NCI-H1417 (cell line): ENCODE measurements around the gene AMBRA1.
A peak's percentile ranks its signal among the peaks of the same experiment; 100 is the strongest.
"Not testable (repeated sequence)": the region's sequence is repeated elsewhere in the genome, so short reads cannot be mapped to it uniquely, and the experiment has no call there.

Experiments used
- DNase-seq, 3 experiments: peaks; one replicate each; lab custom pipeline; 2025; lab: John Stamatoyannopoulos, UW

AMBRA1 gene

DNA sequence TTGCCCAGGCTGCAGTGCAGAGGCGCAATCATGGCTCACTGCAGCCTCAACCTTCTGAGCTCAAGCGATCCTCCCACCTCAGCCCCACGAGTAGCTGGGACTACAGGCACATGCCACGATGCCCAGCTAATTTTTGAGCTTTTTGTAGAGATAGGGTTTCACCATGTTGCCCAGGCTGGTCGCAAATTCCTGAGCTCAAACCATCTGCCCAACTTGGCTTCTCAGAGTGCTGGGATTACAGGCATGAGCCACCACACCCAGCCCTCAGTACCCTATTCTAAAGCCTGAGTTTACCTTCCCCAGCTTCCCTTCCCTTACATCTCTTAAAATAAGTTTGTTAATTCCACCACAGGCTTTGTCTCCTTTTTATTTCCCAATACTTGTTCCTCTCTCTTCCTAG lies 59.1 kb downstream of the AMBRA1 start:
- DNase-seq, result no peak

DNA sequence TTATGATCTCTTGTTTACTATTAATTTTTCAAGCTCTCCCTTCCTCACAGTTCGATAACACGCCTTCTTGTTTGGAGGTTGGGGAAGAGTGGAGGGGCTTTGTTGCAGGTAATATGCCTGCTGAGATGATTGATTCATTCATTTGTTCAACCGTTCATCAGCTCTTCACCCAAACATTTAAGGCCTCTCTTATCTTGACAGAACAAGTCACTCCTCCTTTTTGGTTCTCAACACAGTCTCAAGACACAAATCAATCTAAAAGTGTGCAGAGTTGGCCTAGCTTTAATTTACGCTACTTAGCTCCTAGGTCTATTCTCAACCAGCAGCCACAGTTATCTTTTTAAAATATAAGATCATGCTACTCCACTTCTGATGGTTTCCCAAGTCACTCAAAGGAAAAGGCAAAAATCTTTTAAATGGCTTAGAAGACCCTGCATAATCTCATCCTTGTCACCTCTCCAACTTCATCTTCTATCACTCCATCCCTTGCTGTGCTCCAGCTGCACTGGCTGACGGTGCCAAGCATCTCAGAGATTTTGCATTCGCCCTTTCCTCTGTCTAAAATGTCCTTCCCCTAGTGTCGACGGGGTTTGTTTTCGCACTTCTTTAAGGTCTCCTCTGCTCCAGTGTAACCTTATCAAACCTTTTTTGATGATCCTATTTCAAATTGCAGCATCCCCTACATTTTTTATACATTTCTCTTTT lies 60.3 kb downstream of the AMBRA1 start:
- no peak for DNase-seq

DNA sequence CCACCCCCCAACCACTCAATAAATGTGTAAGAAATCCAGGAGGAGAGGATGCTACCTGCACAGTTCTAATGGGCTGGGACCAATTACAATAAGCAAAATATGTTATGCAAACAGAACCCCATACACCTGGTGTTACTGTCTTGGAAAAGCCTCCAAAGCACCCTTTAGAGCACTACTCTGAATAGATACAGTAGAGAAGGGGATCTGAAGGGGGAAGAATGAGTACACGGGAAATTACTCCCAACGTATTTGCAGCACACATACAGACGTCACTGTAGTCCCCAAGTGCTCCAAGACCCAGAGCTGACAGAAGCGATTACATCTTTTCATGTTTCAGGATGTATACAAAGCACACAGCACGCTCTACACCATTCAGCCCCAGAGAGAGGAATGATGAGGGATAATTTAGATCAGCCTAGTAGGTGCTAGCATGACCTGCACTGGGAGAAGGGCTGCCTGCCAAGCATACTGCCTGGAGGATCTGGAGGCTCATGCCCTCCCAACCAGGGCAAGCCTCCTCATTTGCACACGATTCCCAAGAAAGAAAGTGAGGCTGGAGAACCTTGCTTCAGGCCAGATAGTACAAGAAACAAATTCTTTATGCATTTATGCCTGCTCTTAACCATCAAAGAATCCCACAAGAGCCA lies 63.8 kb downstream of the AMBRA1 start:
- DNase-seq, result no peak

DNA sequence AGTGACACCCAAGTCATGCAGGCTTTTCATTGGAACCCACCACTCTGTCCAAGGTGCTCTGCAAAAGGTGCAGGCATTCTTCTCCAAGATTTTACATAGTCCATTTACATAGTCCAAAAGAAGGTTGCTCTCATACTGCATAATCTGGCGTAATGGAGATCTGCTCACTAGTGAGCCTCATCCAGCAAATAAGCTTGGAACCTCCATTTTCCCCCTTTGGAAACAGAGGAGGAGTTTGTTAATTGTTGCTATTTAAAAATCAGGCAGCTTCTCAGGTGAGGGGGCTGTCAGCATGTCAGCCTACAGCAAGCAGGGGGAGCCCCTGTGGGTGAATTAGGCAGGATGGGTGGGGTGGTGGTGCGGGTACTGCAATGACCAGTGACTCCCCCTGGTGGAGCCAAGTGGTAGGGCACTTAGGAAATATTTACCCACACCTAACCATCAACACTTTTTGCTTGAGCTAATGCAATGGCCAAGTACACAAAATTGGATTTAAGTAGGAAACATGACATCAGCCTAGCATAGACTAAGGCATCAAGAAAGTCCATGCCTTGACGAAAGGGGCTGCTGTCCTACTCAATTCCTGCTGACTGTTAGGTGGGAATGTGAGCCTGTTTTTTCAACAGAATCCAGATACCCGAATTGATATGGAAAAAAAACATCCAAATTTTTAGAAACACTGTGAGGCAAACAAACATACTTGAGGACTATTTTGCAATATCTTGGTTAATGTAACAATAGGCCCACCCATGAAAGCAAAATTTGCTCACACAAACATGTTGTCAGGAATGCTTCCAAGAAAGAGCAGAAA lies 64.5 kb downstream of the AMBRA1 start:
- peak; percentile 38 to 73 (median 56) for DNase-seq

DNA sequence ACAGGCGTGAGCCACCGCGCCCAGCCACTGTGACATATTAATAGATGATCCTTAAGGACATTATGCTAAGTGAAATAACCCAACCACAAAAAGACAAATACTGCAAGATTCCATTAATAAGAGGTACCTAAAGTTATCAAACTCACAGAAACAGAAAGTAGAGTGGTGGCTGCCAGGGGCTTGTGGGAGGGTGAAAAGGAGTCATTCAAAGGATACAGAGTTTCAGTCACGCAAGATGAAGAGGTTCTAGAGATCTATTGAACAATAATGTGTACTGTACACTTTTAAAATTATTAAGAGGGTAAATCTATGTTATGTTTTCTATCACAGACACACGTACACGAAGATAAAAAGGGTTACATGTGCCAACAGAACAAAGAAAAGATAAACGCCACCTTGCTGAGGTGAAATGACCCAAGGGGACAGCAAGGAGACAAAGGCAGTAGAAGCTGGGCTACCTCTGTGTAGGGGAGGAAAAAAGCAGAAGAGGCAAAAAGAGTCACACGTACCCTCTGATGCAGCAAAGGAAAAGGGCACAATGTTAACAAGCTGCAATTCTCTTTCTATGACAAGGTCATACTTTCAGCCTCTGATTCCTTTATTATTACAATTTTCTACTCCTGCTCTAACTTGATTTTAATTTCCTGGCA lies 65.3 kb downstream of the AMBRA1 start:
- DNase-seq, result peak in 1 of 3 experiments; percentile 37

DNA sequence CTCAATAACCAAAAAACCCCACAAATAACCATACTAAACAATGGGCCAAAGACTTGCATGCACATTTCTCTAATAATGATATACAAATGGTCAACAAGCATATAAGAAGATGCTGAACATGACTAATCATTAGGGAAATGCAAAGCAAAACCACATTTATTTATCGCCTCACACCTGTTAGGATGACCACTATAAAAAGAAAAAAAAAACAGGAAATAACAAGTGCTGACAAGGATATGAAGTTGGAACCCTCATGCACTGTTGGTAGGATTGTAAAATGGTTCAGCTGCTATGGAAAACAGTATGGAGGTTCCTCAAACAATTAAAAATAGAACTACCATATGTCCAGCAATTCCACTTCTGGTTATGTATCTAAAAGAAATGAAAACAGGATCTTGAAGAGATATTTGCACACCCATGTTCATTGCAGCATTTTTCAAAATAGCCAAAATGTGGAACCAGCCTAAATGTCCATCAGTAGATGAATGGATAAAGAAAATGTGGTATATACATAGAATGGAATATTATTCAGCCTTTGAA lies 66.2 kb downstream of the AMBRA1 start:
- DNase-seq, result no peak

DNA sequence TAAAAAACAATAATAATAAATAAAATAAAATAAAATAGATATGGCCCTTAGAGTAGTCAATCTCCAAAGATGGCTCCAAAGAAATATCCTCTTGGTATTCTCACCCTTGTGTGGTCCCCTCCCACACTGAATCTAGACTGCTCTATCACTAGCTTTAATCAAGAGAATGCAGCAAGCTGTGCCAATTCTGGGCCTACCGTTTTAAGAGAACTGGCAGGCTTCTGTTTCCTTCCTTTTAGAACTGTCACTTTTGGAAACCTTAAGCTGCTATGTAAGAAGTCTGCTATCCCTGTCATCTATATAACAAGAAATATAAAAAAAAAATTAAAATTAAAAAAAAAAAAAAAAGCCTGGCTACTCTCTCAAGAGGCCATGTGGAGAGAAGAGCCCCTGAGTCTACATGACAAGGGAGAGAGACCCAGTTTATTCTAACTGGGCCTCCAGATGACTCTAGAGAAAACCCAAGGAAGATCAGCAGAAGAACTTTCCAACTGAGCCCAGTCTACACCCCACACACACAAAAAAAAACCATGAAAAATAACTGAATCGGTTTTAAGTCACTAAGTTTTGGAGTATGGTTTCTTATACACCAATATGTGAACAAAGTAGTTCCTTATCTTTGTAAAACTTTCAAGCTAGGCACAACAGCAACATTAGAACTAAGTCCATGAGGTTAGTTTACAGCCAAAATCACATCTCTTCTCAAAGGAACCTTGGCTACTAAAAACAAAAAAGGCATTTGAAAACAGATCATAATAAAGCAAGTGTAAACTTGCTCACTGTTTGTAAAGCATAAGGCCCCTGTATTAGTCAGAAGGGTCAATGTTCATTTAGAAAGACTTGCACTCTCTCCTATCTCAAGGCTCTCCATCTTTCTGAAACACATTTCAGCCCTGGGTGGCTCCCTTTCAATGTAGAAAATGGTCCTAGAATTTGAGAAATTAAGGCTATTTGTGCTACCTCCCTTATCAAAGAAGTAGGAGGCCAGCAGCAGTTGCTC lies 67.3 kb downstream of the AMBRA1 start:
- DNase-seq, result no peak

DNA sequence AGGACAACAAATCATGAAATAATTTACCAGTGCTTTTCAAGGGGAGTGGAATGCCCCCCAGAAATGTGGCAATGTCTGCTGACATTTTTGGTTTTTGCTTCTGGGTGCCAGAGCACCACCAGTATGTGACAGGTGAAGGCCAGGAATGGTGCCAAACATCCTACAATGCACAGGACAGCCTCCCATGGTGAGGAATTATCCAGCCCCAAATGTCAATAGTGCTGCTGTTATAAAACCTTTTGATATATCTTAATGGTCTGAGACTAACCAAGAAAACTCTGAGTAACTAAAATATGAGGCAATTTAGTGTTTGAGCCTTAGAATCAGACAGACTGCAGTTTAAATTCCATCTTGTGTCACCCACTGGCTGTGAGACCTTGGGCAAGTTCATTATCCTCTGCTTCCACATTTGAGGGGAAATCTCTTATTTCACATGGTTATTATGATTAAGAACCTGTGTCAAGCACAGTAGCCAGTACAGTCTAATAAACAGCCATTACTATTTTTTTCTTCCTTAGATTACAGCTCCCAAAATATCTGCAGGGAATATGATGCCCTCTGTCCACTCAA lies 69.5 kb downstream of the AMBRA1 start:
- DNase-seq, result no peak

DNA sequence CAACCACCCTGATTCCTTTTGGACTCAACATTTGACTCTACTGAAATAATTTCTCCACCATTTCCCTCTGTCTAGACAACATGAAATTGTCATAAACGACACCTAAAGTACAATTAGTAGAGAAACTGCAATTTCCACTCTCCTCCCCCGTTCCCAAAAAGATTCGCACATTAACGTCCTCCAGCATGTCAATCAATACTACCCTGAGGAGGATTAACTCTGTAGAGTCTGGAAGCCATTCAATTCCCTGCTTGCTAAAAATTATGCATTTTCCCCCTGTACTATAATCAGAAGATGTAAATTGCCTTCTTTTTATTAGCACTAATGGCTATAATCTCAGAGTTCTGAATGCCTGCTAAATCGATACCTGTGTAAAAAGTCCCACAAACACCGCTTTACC lies 70.5 kb downstream of the AMBRA1 start:
- DNase-seq, result no peak

DNA sequence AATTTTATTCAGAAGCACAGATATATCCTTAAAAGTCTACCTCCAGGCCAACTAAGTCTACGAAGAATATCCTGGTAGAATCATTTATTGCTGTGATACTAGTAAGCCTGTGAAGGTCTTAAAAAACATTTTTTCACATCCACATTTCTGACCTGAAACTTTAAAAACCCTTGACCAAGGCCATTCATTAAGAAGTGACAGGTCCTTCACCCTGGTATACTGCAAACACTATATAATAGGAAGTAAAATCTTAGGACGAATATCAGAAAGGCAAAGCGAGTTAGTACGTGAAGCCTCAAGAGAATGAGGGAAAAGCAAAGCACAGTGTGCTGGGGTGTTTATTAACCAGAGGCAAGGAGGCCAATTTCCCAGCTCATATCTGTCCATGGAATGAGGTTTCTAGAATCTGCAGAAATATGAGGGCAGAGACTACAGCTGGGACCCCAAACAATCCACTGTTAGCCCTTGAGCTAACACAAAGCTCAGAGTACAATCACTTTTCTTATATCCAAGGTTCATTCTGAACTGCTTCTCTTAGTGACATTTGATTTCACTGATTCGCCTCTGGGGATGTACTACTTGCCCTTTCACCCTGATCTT lies 71.0 kb downstream of the AMBRA1 start:
- DNase-seq, result no peak

DNA sequence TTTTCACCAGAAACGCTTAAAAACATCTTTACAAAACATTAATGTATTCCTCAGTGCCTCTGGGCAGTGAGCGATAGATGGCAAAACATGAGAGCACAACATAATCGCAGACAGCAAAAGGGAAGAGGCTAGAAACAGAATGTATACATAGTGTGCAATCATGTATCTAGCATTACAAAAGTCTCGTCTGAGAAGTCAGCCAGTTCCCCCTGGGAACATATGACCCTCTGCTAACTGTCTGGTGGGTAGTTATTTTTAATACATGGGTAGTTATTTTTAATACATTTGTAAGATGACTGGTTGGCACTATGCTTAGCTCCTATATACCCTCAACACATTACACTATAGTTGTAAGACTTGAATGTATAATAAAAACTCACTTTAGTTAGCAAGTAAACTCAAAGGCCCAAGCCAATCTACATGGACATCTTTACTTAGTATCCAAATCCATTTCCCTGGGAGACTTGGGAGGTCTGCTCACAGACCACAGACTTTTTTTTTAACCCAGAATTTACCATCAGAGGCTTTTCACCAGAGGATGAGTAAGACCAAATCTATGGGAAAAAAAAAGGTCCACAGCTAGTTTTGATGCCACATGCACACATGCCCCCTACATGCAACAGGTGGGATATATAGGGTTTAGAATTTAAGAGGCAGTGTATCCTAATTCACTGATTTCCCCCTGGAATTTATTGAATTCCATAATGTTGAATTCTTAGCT lies 71.7 kb downstream of the AMBRA1 start:
- DNase-seq, result no peak

DNA sequence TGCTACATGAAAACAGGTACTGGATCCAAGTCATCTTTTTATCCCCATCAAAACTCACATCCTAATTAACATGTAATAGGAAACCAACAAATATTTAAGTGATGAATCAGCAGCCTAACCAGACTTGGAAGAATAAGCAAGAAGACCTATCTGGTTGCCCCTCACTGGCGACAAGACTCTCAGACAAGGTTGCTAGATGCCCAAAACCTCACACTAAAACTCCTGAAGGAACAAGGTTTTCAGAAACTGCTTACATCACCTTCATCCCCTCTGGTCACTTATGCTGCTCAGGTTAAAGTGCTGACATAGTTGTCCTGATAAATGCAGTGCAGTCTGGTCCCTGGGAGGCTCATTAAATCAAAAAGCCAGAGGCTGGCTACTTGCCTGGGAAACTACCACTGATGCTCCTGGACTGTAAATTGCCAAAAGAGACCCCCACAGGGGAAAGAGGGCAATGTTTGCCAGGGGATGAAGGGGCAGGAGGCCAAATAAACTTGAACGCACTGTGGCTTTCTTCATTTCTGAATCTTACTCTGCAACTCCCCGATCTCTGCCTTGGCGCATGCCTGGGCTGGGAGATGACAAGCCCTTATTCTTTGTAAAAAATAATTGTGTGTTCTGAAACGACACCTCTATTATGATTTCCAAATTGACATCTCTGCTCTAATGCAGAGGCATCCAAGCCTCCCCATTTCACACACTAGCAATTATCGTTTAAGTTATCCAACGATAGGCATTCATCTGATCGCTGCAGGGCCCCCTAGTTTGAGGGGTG lies 72.7 kb downstream of the AMBRA1 start:
- no peak for DNase-seq

DNA sequence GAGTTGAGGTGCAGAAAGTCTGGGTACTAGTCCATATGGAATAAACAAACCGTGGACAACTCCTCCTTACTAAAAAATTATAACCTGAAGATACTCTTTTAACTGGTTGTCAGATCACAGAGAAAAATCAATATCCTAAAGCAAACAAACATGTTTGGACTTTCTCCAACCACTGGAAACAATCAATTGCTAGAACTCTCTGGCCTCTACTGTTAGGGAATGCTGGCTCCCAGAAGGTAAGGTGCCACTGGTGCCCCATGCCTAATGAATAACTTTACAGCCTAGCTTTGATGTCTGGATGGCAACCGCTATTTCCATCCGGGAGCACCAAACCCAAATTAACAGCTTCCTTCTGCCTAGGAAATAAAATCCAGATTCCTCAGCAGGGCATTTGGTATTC lies 74.5 kb downstream of the AMBRA1 start:
- DNase-seq, result no peak

DNA sequence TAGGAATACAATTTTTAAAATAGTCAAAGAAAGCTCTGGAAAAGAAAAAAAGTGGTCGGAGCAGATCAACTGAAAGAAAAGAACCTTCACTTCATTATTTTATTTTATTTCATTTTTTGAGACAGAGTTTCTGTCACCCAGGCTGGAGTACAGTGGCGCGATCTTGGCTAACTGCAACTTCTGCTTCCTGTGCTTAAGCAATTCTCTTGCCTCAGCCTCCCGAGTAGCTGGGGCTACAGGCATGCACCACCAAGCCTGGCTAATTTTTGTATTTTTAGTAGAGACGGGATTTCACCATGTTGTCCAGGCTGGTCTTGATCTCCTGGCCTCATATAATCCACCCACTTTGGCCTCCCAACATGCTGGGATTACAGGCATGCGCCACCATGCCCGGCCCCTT lies 74.9 kb downstream of the AMBRA1 start:
- DNase-seq, result not testable (repeated sequence)

DNA sequence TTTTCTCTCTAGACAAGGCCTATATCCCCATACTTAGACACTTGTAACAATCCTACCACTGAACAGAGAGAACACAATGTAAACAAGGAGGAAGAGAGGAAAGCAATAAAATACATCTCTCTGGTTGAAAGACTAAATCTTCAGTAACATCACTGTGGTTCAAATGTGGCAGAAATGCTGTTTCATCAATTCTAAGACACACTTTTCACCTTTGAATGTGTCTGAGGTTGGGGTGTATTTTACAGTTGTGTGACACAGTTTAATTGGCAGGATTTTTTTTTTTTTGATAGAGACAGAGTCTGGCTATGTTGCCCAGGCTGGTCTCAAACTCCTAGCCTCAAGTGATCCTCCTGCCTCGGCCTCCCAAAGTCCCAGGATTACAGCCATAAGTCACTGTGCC lies 79.5 kb downstream of the AMBRA1 start:
- no peak for DNase-seq

DNA sequence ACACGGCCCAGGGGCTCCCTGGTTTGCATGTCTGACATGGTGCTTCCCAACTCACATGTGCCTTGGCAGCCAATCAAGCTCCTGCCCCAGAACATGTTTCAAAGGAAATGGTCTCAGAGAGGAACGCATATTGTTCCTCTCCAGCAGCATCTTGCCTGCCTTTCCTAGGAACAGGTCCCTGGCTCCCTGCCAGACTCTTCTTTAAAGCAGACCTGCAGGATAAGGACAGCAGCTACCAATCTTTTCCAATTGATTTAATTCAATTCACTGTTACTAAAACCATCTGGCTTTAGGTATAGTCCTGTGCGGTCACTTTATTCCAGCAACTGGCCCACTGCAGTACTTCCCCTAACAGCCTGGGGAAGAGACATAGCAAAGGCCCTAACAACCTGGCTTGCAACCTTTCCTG lies 79.9 kb downstream of the AMBRA1 start:
- DNase-seq, result peak; percentile 47 to 82 (median 70)

DNA sequence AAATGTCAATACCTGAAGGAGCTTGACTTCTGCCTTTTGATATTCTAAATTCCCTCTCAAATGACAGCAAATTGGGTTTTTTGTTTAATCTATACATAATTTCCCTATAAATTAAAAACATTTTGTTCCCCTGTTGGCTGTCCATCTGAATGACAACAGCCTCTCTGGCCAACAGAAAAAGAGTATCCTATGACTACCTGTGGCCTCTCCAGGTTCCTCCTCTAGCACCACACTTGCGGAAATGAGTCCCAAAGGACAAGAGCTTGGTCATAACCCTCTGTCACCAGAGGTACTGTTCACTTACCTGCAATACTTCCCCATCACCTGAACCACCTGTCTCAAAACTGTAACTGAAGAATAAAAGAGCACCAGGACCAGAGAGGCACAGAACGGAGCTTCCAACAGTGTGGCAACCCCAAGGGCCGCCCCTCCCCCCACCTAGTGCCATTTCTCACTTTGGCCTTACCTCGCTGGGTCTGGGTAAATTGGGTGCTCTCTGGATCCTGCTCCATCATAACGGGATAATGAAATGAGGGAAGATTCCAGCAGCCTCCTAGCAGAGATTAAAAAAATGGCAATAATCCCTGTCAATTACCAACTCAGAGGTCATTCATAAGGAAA lies 81.5 kb downstream of the AMBRA1 start:
- no peak for DNase-seq

DNA sequence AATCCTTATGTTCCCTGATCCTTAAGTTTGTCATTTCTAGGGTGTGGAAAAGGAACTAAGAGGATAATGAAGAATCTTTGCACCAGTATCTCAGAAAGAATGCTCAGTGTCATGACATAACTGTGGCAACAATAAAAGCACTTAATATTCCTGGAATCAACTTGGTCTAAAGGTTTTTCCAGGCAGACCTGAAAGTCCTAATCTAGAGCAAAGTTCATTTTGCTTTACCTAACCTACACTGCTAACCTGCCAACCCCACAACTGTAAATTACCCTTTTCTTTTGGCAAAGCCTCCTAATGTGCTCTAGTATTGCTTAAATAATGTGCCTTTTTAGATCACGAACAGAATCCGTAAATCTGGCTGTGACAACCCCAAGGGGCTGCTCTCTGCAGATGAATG lies 82.5 kb downstream of the AMBRA1 start:
- DNase-seq, result no peak
